Measurements from ENCODE around the gene APBB2.

APBB2 gene

GRCh38 chr4:40886931-40887763, 327.2 kb downstream of the APBB2 start:
- DNase-seq = no peak

GRCh38 chr4:40881851-40882250, 332.5 kb downstream of the APBB2 start:
- no peak for DNase-seq

GRCh38 chr4:40881096-40881495, 333.2 kb downstream of the APBB2 start:
- DNase-seq = no peak

- DNase-seq = no peak
Observed at GRCh38 chr4:40878548-40879055, 335.7 kb downstream of the APBB2 start.

GRCh38 chr4:40877081-40877480, 337.3 kb downstream of the APBB2 start:
- DNase-seq = no peak

DNA sequence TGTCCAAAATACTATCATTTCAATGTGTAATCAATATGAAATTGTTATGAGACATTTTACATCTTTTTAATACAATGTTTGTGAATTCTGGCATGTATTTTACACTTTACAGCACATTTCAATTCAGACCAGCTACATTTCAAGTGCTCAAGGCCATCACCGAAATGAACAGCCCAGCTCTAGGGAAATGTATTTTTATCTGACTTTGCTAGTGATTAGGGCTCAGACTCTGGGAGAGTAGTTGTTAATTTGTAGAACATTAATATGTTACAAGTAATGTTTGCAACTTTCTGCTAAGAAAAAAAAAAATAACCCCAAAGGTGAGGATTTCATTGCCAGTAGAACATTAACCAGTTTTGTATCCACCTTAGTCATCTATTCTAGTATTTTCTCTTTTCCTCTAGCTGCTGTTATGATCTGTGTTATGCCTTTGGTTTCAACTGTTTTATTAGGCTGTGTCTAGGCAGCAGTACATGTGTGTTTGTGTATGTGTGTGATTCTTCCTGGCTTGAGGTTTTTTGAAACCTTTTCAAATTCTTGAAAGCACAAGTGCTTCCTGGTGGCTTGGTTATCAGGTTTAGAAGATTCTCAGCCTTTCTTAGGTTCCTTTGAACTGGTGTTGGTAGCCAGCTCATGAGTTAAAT, 338.7 kb downstream of the APBB2 start:
- no peak for DNase-seq

- no peak for DNase-seq
Observed at GRCh38 chr4:40874901-40875300, 339.4 kb downstream of the APBB2 start.

DNA sequence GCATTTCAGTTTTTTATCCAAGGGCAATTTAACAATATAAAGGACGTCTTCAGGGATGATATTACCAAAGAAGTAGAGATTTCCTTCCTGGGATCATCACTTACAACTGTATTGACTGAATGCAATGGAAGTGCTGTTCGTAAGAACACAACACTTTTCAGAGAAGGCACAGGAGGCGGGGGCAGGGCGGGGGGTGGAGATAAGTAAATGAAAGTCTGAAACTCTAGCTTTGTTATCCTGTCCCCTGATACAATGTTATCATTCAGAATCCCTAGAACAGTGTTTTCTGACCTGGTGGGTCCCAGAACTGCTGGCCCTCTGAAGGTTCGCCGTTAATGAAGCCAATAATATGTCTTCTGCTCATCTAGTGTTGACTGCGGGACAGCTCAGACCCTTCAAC, 340.0 kb downstream of the APBB2 start:
- no peak for DNase-seq

DNA sequence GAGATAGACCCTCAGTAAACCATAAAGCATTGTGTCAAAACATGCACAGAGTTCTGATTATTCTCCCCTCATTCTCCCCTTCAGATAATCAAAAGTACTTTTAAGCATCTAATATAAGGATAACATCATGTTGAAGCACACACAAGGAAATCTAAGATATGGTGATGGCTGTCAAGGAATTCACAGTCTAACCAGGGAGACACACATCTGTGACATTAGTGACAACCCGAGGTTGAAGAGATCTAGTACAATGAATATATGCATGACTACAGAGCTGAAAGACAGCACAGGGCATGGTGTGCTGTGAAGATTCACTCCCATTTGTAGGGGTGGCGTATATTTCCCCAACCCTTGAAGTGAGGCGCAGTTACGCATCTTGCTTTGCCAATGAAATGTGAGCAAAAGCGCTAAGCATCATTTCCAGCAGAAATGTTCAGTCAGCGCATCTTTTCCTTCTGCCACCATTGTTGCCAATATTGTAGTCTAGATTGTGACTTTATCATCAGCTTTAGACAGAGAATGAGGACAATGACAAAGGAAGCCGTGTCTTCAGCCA, 342.6 kb downstream of the APBB2 start:
- DNase-seq = no peak

- no peak for DNase-seq
Observed at GRCh38 chr4:40870150-40870549, 344.2 kb downstream of the APBB2 start.

DNA sequence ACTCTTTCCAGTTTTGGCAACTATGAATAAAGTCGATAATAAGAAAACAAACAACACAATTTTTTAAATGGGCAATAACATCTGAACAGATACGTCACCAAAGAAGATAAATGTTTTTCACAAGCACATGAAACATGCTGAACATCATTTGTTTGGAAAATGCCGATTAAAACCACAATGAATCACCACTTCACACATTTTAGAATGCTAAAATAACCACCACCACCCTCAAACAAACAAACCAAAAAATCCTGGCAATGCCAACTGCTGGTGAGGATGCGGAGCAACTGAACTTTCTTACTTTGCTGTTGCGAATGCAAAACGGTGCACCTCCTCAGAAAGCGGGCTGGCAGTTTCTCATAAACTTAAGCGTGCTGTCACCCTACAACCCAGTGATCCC, 348.6 kb downstream of the APBB2 start:
- no peak for DNase-seq

DNA sequence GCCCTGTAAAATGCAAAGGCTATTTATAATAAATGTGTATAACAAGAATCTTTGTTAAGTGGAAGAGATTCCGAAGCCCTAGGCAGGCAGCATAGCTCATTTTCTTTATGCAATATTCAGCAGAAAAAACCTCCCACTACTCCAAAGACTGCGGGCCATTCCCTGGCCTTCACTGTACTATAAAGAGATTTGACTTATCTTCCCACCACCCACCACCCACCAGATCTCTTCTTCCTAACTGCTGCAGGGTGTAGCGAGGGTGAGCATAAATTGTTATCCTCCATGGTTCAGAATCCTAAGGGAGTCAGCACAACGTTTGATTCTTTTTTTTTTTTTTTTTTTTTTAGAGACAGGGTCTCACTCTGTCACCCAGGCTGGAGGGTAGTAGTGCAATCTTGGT, 349.8 kb downstream of the APBB2 start:
- no peak for DNase-seq

DNA sequence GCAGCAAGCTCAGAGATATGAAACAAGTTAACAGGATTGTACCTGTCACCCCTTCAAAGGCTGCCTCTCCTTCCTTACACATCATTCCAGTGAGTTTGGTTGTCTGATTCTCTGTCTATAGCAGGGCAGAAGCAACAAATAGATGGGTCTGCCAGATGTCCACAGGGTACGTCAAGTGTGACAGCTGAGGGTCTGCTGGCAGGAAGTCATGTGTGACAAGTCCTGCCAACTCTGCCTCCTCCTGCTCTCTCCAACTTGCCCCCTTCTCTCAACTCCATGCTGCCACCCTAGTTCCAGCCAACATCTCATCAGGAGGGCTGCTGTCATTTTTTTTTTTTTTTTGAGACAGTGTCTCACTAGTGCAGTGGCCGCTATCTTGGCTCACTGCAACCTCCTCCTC, 355.4 kb downstream of the APBB2 start:
- DNase-seq = no peak

GRCh38 chr4:40857956-40858355, 356.4 kb downstream of the APBB2 start:
- DNase-seq = no peak

DNA sequence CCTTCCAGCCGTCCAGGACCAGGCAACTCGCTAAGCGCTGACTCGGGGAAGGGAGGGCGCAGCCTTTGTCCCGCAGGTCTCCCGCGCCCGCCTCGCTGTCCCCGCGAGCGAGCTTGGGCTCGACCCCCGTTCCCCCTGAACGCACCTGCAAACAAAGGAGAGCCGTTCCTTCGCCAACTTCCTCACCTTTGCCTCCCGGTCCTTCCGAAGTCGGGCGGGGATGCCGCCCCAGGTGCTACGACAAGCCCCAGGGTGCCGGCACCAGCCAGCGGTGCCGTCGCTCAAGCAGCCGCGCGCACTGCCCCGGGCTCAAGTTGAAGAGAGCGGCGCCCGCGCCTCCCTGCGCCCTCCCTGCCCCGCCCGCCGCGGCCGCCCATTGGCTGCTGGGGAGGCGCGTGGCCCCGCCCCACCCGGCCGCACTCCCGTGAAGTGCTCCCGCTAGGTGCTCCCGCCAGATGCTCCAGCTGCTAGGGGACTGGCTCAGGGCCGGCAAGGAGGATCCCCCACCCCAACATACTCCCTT, 357.4 kb downstream of the APBB2 start:
- DNase-seq = peak in 3 of 5 experiments; percentile 16 to 74 (median 17)

- no peak for DNase-seq
Observed at GRCh38 chr4:40856277-40856839, 358.0 kb downstream of the APBB2 start.

GRCh38 chr4:40850496-40850895, 363.8 kb downstream of the APBB2 start:
- no peak for DNase-seq

- no peak for DNase-seq
Observed at GRCh38 chr4:40848940-40849339, 365.4 kb downstream of the APBB2 start.

DNA sequence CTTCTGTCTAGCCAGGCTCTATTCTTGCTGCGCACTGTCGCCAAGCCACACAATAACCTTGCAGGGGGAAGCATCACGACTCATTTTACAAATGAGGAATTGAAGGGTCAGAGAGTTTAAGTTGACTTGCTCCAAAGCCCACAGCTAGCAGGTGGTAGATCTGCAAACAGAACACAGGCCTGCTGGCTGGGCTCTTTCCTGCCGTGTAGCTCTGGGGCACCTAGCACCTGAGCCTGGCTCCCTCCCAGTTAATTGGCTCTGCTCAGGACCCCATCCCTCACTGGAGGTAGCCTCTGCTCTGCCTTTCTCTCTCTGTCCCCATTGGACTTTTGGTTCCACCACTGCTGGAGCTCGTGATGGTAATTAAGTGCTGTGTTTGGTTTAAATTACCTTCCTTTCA, 366.1 kb downstream of the APBB2 start:
- no peak for DNase-seq

GRCh38 chr4:40846532-40846931, 367.8 kb downstream of the APBB2 start:
- no peak for DNase-seq

DNA sequence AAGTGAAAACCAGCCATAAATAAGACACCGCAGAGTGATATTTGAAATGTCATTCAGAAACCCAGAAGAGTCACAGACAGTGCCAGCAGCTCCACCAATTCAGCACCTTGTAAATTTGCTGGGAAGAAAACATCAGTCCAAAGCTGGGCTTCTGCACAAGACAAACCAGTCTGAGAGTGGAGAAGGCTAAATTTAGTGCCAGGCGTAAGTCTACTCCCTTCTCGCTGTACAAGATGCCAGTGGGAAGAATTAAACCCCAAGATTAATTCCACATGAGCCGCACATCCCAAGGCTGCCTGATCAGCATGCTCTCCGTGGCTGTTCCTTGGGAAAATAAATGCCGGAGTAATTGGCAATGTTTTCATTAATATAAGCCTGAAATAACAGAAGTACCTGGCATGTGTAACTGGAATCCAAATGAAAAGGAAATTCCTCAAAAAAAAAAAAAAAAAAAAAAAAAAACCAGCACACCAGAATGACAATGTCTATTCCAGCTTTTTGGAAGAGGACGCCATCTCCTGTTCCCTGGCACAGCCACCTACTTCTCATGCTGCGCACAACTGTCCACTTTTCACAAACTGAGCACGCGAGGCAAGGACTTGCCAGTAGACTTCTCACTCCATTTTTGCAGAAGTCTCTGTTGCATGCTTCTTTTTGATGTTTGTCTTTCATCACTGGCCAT, 369.0 kb downstream of the APBB2 start:
- no peak for DNase-seq

DNA sequence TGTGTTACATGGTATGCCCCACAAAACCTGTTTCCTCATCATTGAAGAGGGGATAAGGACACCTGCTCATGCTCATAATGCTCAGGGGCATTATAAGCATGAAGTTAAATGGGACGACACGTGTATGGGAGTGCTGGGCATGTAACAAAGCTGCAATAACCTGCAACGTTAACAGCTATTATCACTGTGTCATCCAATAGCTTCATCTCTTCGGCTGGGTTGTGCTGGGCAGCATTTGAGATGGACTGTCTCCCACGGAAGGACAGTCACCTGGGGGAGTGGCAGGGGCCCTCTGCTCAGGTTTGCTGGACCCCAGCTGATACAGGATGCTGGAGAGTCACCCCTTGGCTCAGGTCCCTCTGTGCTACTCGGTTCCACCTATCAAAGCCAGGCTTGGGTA, 370.1 kb downstream of the APBB2 start:
- DNase-seq = no peak

- peak in 1 of 5 experiments; percentile 65 for DNase-seq
Observed at GRCh38 chr4:40843696-40844095, 370.6 kb downstream of the APBB2 start.
